ENCODE data around the gene DBNDD1.
"Not testable (repeated sequence)": the region's sequence is repeated elsewhere in the genome, so short reads cannot be mapped to it uniquely, and the experiment has no call there.

The DBNDD1 gene

GRCh38 chr16:89999831-90000574 is 19.3 kb downstream of the DBNDD1 start:
- no peak overlapping the region for H3K4me3 ChIP-seq (ENCODE audit: control insufficient read depth, low read depth, low read length)
- no peak for DNase-seq (ENCODE audit: low read depth)
- TF ChIP-seq CTCF (IDR thresholded peaks at IDR 0.05; ENCODE audit: control insufficient read depth, insufficient read depth, low read depth, low read length, missing control alignments) = no peak

DNA sequence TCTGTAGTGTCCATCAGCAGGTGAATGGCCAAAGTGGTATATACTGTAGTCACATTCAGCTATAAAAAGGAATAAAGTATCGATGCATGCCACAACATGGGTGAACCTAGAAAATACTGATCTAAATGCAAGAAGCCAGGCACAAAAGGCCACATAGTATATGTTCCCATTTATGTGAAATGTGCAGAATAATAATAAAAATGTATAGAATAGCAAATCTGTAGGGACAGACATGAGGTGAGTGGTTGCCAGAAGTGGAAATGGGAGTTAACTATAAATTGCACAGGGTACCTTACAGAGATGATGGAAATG is 23.1 kb downstream of the DBNDD1 start:
- no peak for DNase-seq (ENCODE audit: low read depth)
- TF ChIP-seq CTCF (IDR thresholded peaks at IDR 0.05; ENCODE audit: control insufficient read depth, insufficient read depth, low read depth, low read length, missing control alignments) = no peak
- no peak overlapping the region for H3K4me3 ChIP-seq (ENCODE audit: control insufficient read depth, low read depth, low read length)

DNA sequence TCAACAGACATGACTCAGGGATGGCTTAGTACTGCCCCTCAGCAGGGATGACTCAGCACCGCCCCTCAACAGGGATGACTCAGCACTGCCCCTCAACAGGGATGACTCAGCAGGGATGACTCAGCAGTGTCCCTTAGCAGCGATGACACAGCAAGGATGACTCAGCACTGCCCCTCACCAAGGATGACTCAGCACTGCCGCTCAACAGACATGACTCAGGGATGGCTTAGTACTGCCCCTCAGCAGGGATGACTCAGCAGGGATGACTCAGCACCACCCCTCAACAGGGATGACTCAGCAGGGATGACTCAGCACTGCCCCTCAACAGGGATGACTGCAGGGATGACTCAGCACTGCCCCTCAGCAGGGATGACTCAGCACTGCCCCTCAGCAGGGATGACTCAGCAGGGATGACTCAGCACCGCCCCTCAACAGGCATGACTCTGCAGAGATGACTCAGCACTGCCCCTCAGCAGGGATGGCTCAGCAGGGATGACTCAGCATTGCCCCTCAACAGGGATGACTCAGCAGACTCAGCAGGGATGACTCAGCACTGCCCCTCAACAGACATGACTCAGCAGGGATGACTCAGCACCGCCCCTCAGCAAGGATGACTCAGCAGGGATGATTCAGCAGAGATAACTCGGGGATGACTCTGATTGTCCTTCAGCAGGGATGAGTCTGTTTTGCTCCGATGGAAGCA is 23.6 kb downstream of the DBNDD1 start:
- H3K4me3 ChIP-seq (ENCODE audit: control insufficient read depth, low read depth, low read length) = not testable (repeated sequence)
- peak; percentile 14 for DNase-seq (ENCODE audit: low read depth)

DNA sequence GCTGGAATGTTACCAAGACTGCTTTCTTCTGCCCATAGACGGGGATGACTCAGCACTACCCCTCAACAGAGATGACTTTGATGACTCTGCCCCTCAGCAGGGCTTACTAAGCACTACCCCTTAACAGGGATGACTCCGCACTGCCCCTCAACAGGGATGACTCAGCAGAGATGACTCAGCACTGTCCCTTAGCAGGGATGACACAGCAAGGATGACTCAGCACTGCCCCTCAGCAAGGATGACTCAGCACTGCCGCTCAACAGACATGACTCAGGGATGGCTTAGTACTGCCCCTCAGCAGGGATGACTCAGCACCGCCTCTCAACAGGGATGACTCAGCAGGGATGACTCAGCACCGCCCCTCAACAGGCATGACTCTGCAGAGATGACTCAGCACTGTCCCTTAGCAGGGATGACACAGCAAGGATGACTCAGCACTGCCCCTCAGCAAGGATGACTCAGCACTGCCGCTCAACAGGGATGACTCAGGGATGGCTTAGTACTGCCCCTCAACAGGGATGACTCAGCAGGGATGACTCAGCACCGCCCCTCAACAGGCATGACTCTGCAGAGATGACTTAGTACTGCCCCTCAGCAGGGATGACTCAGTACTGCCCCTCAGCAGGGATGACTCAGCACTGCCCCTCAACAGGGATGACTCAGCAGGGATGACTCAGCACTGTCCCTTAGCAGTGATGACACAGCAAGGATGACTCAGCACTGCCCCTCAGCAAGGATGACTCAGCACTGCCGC is 24.4 kb downstream of the DBNDD1 start:
- not testable (repeated sequence) for H3K4me3 ChIP-seq (ENCODE audit: control insufficient read depth, low read depth, low read length)
- DNase-seq (ENCODE audit: low read depth) = peak; percentile 11

DNA sequence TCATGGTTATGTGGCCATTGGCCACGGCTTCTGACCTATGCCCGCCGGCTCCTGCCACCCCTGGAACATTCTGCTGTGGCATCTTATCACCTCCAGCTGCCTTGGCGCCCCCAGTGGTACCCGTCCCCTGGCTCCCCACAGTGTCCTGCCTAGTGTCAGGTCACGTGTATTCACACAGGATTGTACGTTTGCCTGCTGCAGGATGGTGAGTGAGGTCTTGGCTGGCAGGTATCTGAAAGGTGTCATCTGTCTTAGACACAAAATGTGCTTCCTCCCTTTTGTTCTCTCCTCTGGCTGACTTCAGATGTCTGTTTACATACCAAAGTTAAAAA is 24.9 kb downstream of the DBNDD1 start:
- TF ChIP-seq CTCF (IDR thresholded peaks at IDR 0.05; ENCODE audit: control insufficient read depth, insufficient read depth, low read depth, low read length, missing control alignments) = no peak
- H3K4me3 ChIP-seq (ENCODE audit: control insufficient read depth, low read depth, low read length) = no peak overlapping the region
- DNase-seq (ENCODE audit: low read depth) = no peak

- DNase-seq (ENCODE audit: low read depth) = no peak
- H3K4me3 ChIP-seq (ENCODE audit: control insufficient read depth, low read depth, low read length) = no peak overlapping the region
- no peak for TF ChIP-seq CTCF (IDR thresholded peaks at IDR 0.05; ENCODE audit: control insufficient read depth, insufficient read depth, low read depth, low read length, missing control alignments)
These were observed 25.3 kb downstream of the DBNDD1 start for GRCh38 chr16:89993971-89994370.

- H3K4me3 ChIP-seq (ENCODE audit: control insufficient read depth, low read depth, low read length) = no peak overlapping the region
- TF ChIP-seq CTCF (IDR thresholded peaks at IDR 0.05; ENCODE audit: control insufficient read depth, insufficient read depth, low read depth, low read length, missing control alignments) = no peak
- DNase-seq (ENCODE audit: low read depth) = no peak
These were observed 25.9 kb downstream of the DBNDD1 start for GRCh38 chr16:89993377-89993776.
